H1 (cell line): ENCODE measurements around the gene PYCARD.

ENCODE experiments used
- CTCF ChIP-seq, 3 experiments: IDR thresholded peaks; 1 replicate in 2 of 3; 2 replicates in 1 of 3; pipeline versions ENCODE4 v1.5.1 to v1.6.1; 2011; ENCODE audit warnings: low read length in 3 of 3, mild to moderate bottlenecking in 3 of 3, inconsistent platforms in 2 of 3, low read depth in 1 of 3, moderate library complexity in 1 of 3; ENCODE audit not compliant: insufficient read depth in 1 of 3; ENCODE audit errors: control extremely low read depth in 1 of 3
- EP300 ChIP-seq, 2 experiments: IDR thresholded peaks; 1 replicate in 1 of 2; 2 replicates in 1 of 2; pipeline ENCODE4 v1.6.1; 2011 to 2012; ENCODE audit warnings: low read depth in 2 of 2, low read length in 2 of 2, mild to moderate bottlenecking in 2 of 2, borderline replicate concordance in 1 of 2, inconsistent platforms in 1 of 2, moderate library complexity in 1 of 2
- HDAC2 ChIP-seq, 2 experiments: fragments of 300-600 bp in 1 of 2; sonication (generic) in 1 of 2; IDR thresholded peaks; 2 replicates each; pipeline ENCODE4 v1.6.1; 2011 to 2012; ENCODE audit warnings: low read depth in 2 of 2, low read length in 2 of 2, mild to moderate bottlenecking in 2 of 2, moderate library complexity in 2 of 2, borderline replicate concordance in 1 of 2, inconsistent platforms in 1 of 2
- JUND ChIP-seq: IDR thresholded peaks from 2 replicates; pipeline ENCODE4 v1.6.1; 2011; ENCODE audit warnings: mild to moderate bottlenecking, improper control_type of control experiment, low read length
- KDM4A ChIP-seq: IDR thresholded peaks from one replicate; pipeline ENCODE4 v1.7.1; 2012; ENCODE audit warnings: low read depth, mild to moderate bottlenecking, moderate library complexity, low read length, inconsistent platforms; ENCODE audit not compliant: severe bottlenecking
- MAX ChIP-seq: IDR thresholded peaks from 2 replicates; pipeline ENCODE4 v1.6.1; 2012; ENCODE audit warnings: inconsistent platforms
- POLR2AphosphoS5 ChIP-seq: IDR thresholded peaks from 2 replicates; pipeline ENCODE4 v1.6.1; 2011; ENCODE audit warnings: low read depth, low read length
- RAD21 ChIP-seq, 2 experiments: IDR thresholded peaks in 1 of 2; conservative IDR thresholded peaks in 1 of 2; 2 replicates each; pipeline ENCODE4 v1.6.1; 2011; ENCODE audit warnings: low read depth in 2 of 2, low read length in 2 of 2, improper control_type of control experiment in 1 of 2, inconsistent platforms in 1 of 2, mild to moderate bottlenecking in 1 of 2, moderate library complexity in 1 of 2
- TEAD4 ChIP-seq: IDR thresholded peaks from 2 replicates; pipeline ENCODE4 v1.6.1; 2012; ENCODE audit warnings: low read depth, low read length, inconsistent platforms, mixed read lengths

GRCh38 chr16:31179747-31180459 lies 22.7 kb downstream of the PYCARD start, which contains the start of gene FUS:
- TF ChIP-seq RAD21 (IDR thresholded peaks at IDR 0.05 in 1 of 2, conservative IDR thresholded peaks at IDR 0.05 in 1 of 2; ENCODE audit: low read depth in 2 of 2, low read length in 2 of 2), result no peak
- TF ChIP-seq CTCF (IDR thresholded peaks at IDR 0.05; ENCODE audit: control extremely low read depth in 1 of 3, insufficient read depth in 1 of 3, low read depth in 1 of 3, low read length in 3 of 3), result no peak
- peak; percentile 72 for TF ChIP-seq MAX
- no peak; a peak in 2 of 4 replicates for TF ChIP-seq HDAC2 (IDR thresholded peaks at IDR 0.05; ENCODE audit: borderline replicate concordance in 1 of 2, low read depth in 2 of 2, low read length in 2 of 2)
- peak; percentile 11 for TF ChIP-seq KDM4A
- peak; percentile 100 for TF ChIP-seq POLR2AphosphoS5
- TF ChIP-seq EP300 (IDR thresholded peaks at IDR 0.05; ENCODE audit: borderline replicate concordance in 1 of 2, low read depth in 2 of 2, low read length in 2 of 2), result peak in 1 of 2 experiments; percentile 99; a peak in 2 of 3 replicates
- TF ChIP-seq JUND, result peak; percentile 98
- TF ChIP-seq TEAD4, result no peak
